ENCODE measurements around the gene TGM6.
A peak's percentile ranks its signal among the peaks of the same experiment; 100 is the strongest.

The TGM6 gene

DNA sequence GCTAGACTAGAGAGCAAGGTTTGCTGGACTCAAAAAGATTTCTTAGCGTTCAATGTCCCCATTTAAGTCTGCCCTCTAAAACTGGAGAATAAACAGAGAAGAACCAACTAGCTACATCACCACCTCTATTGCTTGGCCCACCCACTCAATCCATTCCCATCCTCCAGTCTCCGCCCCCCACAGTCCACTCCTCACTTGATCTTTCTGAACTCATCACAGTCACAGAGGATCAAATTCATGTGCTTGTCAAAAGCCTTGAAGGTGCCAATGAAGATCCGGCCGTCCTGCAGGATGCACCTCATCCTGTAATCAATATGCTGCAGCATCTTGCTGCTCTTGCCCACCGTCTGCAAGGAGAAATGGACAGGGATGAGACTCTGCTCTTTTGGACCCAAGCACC lies 86.7 kb downstream of the TGM6 start:
- TF ChIP-seq, protein P1, sequence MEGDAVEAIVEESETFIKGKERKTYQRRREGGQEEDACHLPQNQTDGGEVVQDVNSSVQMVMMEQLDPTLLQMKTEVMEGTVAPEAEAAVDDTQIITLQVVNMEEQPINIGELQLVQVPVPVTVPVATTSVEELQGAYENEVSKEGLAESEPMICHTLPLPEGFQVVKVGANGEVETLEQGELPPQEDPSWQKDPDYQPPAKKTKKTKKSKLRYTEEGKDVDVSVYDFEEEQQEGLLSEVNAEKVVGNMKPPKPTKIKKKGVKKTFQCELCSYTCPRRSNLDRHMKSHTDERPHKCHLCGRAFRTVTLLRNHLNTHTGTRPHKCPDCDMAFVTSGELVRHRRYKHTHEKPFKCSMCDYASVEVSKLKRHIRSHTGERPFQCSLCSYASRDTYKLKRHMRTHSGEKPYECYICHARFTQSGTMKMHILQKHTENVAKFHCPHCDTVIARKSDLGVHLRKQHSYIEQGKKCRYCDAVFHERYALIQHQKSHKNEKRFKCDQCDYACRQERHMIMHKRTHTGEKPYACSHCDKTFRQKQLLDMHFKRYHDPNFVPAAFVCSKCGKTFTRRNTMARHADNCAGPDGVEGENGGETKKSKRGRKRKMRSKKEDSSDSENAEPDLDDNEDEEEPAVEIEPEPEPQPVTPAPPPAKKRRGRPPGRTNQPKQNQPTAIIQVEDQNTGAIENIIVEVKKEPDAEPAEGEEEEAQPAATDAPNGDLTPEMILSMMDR (conservative IDR thresholded peaks at IDR 0.05; ENCODE audit: low read depth, low read length): no peak
- DNase-seq (ENCODE audit: low read depth): no peak
- H3K4me3 ChIP-seq (ENCODE audit: low read depth, low read length): no peak overlapping the region

DNA sequence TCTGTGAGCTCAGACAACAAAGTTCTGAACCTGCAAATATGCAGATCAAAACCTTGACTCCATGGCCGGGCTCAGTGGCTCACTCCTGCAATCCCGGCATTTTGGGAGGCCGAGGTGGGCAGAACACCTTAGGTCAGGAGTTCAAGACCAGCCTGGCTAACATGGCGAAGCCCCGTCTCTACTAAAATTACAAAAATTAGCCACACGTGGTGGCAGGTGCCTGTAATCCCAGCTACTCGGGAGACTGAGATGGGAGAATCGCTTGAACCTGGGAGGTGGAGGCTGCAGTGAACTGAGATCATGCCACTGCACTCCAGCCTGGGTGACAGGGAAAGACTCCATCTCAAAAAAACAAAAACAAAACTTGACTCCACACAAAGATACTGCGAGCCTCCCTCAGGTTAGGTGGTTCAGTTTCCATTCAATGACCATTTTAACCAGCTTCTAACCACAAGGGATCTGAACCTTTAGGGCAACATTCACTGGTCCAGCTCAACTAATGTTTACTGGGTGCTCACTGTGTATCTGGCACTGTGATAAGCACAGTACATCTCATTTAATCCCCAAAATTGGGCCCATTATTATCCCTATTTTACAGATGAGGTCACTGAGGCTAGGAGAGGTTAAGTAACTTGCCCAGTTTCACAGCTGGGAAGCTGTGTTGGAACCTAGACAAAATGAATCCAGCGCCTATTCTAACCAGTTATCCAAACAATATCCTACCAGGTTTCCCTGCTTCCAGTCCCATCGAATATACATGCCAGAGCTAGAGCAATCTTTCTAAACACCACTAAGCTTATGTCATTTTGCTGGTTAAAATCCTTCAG lies 88.1 kb downstream of the TGM6 start:
- DNase-seq (ENCODE audit: low read depth): peak; percentile 23
- H3K4me3 ChIP-seq (ENCODE audit: low read depth, low read length): peak overlapping the region; percentile 94
- TF ChIP-seq, protein P1 (conservative IDR thresholded peaks at IDR 0.05; ENCODE audit: low read depth, low read length): no peak

DNA sequence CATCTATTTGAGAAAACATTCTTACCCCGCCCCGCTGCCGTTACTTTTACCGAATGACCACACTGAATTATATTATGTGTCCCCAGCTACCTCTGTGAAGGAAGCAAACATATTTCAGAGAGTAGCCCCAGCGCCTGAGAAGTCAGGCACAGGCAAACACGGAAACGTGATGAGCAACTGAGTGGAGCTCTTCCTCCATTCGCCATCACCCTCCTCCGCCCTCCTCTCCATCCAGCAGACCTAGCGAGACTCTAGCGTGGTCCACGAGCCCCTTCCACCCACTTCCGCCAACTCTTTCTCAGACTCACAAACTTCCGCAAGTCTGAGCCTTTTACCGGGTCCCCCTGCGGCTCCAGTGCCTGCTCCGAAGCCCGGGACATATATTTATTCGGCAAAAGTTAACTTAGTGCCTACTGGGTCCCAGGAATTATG lies 89.3 kb downstream of the TGM6 start:
- H3K4me3 ChIP-seq (ENCODE audit: low read depth, low read length): peak overlapping the region; percentile 94

DNA sequence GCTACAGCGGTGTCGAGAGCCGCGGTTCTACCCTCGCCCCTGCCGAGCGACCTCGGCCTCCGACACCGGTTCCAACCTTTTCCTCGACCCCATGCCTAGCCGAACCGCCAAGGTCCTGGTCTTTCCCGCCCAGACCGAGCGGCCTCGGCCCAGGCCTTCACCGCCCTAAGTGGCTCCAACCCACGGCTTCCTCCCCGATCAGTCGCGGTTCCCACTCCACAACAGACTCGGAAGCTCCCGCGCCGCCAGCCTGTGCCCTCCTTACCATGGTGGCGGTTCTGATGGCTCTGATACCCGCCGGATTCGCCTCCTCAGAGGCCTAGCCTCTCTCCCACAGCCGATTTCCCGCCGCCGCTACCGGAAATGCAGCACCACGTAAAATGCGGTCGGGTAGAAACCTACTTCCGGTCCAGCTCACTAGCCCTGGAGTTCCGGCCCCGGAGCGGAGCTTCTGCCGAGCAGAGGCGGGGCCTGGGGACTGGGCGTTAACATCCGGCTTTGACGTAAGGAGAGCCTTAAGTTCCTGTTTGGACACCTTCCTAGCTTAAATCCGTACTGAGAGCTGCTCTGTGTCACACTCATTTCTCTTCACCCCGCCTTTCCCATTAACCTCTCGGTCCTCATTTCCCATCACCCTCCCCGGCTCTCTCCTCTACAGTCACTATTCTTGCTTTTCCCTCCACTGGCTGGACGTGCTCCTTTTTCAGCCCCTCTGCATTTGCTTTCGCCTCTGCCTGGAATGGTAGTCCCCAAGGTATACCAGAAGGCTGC lies 89.9 kb downstream of the TGM6 start, which contains the start of gene SNRPB:
Gene SNRPB, minus strand, starts transcription at position 367 of the 771 bp plus-strand sequence. Its CDS starts 99 bp downstream, at position 268.
- DNase-seq (ENCODE audit: low read depth): peak; percentile 100
- TF ChIP-seq, protein P1 (conservative IDR thresholded peaks at IDR 0.05; ENCODE audit: low read depth, low read length): no peak
- peak within 1 kb of the TSS; percentile 94 for H3K4me3 ChIP-seq (ENCODE audit: low read depth, low read length)

More for the DNA sequence above, 89.3 kb downstream of the TGM6 start:
- peak; percentile 62 for DNase-seq (ENCODE audit: low read depth)
- TF ChIP-seq, protein P1 (conservative IDR thresholded peaks at IDR 0.05; ENCODE audit: low read depth, low read length): no peak

DNA sequence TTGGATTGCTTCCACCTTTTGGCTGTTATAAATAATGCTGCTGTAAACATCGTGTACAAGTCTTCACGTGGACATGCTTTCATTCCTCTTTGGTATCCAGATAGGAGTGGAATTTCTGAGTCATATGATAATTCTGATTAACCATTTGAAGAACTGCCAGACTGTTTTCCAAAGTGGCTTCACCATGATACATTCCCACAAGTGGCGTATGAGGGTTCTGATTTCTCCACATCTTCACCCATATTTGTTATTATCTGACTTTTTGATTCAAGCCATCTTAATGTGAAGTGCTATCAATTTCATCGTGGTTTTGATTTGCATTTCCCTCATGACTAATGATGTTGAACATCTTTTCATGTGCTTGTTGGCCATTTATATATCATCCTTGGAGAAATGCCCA lies 92.8 kb downstream of the TGM6 start:
- TF ChIP-seq, protein P1 (conservative IDR thresholded peaks at IDR 0.05; ENCODE audit: low read depth, low read length): no peak
- H3K4me3 ChIP-seq (ENCODE audit: low read depth, low read length): no peak overlapping the region
- peak; percentile 90 for DNase-seq (ENCODE audit: low read depth)

DNA sequence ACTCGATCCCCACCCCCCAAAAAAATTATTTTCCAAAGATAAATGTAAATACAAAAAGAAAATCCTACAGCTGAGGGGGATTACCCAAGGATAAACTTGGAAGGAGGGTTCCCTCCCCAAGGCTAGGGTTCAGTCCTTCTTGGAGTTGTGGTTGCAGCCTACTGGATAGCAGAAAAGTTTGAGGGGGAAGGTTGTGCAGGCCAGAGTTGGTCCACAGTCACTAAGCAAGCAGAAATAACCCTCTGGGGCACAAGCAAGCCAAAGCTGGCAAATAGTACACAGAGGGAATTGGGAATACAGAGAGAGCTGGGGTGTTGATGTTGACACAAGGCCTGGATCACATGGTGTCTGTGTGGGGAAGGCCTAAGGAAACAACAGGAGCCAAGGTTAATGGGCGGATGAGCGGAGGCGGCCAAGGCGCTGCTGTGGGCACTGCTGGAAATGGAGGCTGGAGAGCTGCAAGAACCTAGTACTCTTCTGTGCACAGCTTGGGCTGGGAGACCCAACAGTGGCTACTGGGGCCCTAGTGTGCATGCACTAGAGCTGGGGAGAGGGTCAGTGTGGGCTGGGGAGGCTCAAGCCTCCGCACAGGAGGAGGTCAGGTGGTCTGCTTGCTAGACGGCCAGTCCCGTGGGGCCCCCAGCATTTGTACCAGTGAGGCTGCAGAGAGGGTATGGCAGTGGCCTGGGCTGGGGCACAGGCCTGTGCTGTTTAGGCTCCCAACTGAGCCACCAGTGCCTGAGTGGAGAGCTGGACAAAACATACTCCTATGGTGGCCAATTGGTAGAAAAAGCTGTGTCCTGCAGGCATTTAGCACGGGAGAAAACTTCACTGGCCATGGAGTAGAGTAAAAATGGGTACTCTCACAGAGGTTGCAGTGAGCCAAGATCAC lies 95.4 kb downstream of the TGM6 start:
- no peak for DNase-seq (ENCODE audit: low read depth)

More for the DNA sequence above, 95.4 kb downstream of the TGM6 start:
- TF ChIP-seq, protein P1 (conservative IDR thresholded peaks at IDR 0.05; ENCODE audit: low read depth, low read length): no peak
- no peak overlapping the region for H3K4me3 ChIP-seq (ENCODE audit: low read depth, low read length)

Measured in choroid plexus epithelial cell (primary cell).